Measurements from ENCODE around the gene DIS3L. TPM values are rescaled to one million over a fixed set of nuclear protein-coding genes. Genes with fewer than 3 reads are reported as not detected.
"Not testable (repeated sequence)": the region's sequence is repeated elsewhere in the genome, so short reads cannot be mapped to it uniquely, and the experiment has no call there.

Gene DIS3L
- total and polyA plus RNA-seq, 7 donors = 11.0 to 41.5 (median 32.3) TPM

GRCh38 chr15:66302489-66303278, 9.3 kb downstream of the DIS3L start:
- intact Hi-C loops (cut with DNase I) = no loop called here
- 97 to 99% (median 99%) methylated on average over 5 of the region's 5 CpGs for WGBS, 3 donors
- no peak for DNase-seq
- no peak overlapping the region for H3K4me3 ChIP-seq
- no peak for ATAC-seq
- no peaks in the 10 kb centered on the region for H3K27me3 ChIP-seq (ENCODE audit: insufficient read depth in 3 of 3, low read length in 2 of 3)
- H3K4me1 ChIP-seq = no peaks in the 10 kb centered on the region
- H3K36me3 ChIP-seq (ENCODE audit: insufficient read depth in 1 of 2, low read depth in 1 of 2) = peaks cover 4 to 71% of the 10 kb centered on the region in 2 donors
- TF ChIP-seq CTCF (IDR thresholded peaks at IDR 0.05) = no peak
- H3K27ac ChIP-seq = no peak overlapping the region
- H3K9me3 ChIP-seq = no peaks in the 10 kb centered on the region

GRCh38 chr15:66304425-66304824, 11.1 kb downstream of the DIS3L start:
- H3K36me3 ChIP-seq (ENCODE audit: insufficient read depth in 1 of 2, low read depth in 1 of 2) = peaks cover 8 to 77% of the 10 kb centered on the region in 2 donors
- intact Hi-C loops (cut with DNase I); H3K27ac ChIP-seq; H3K27me3 ChIP-seq (ENCODE audit: insufficient read depth in 3 of 3, low read length in 2 of 3); DNase-seq; H3K9me3 ChIP-seq; H3K4me3 ChIP-seq; ATAC-seq; H3K4me1 ChIP-seq: not testable (repeated sequence)
- 50 to 79% (median 68%) methylated on average over 10 of the region's 10 CpGs for WGBS, 3 donors

- no peaks in the 10 kb centered on the region for H3K4me1 ChIP-seq
- 79 to 94% (median 93%) methylated on average over 3 of the region's 3 CpGs for WGBS, 3 donors
- no peak overlapping the region for H3K4me3 ChIP-seq
- peaks cover 8 to 79% of the 10 kb centered on the region in 2 donors for H3K36me3 ChIP-seq (ENCODE audit: insufficient read depth in 1 of 2, low read depth in 1 of 2)
- no peaks in the 10 kb centered on the region for H3K9me3 ChIP-seq
- no peaks in the 10 kb centered on the region for H3K27me3 ChIP-seq (ENCODE audit: insufficient read depth in 3 of 3, low read length in 2 of 3)
- ATAC-seq = no peak
- no peak for DNase-seq
- intact Hi-C loops (cut with DNase I) = no loop called here
- no peak overlapping the region for H3K27ac ChIP-seq
- no peak for TF ChIP-seq CTCF (IDR thresholded peaks at IDR 0.05)
Measured at GRCh38 chr15:66306381-66306780, 13.0 kb downstream of the DIS3L start.

GRCh38 chr15:66308531-66308930, 15.2 kb downstream of the DIS3L start:
- no peak for ATAC-seq
- H3K27me3 ChIP-seq (ENCODE audit: insufficient read depth in 3 of 3, low read length in 2 of 3) = no peaks in the 10 kb centered on the region
- intact Hi-C loops (cut with DNase I) = no loop called here
- 62 to 69% (median 66%) methylated on average over 3 of the region's 3 CpGs for WGBS, 3 donors
- no peak overlapping the region for H3K4me3 ChIP-seq
- no peak overlapping the region for H3K27ac ChIP-seq
- no peak for DNase-seq
- H3K4me1 ChIP-seq = no peaks in the 10 kb centered on the region
- no peaks in the 10 kb centered on the region for H3K9me3 ChIP-seq
- no peak for TF ChIP-seq CTCF (IDR thresholded peaks at IDR 0.05)
- peaks cover 8 to 84% of the 10 kb centered on the region in 2 donors for H3K36me3 ChIP-seq (ENCODE audit: insufficient read depth in 1 of 2, low read depth in 1 of 2)

- H3K4me1 ChIP-seq = no peaks in the 10 kb centered on the region
- intact Hi-C loops (cut with DNase I) = no loop called here
- 87 to 95% (median 87%) methylated on average over 3 of the region's 3 CpGs for WGBS, 3 donors
- H3K4me3 ChIP-seq = no peak overlapping the region
- TF ChIP-seq CTCF (IDR thresholded peaks at IDR 0.05) = no peak
- H3K27ac ChIP-seq = no peak overlapping the region
- no peak for ATAC-seq
- no peaks in the 10 kb centered on the region for H3K9me3 ChIP-seq
- H3K27me3 ChIP-seq (ENCODE audit: insufficient read depth in 3 of 3, low read length in 2 of 3) = no peaks in the 10 kb centered on the region
- no peak for DNase-seq
- H3K36me3 ChIP-seq (ENCODE audit: insufficient read depth in 1 of 2, low read depth in 1 of 2) = peaks cover 8 to 97% of the 10 kb centered on the region in 2 donors
Measured at GRCh38 chr15:66309828-66310227, 16.5 kb downstream of the DIS3L start.
